GM12892 (cell line): ENCODE measurements around the gene STRA6.

Source experiments
- DNase-seq: peaks from one replicate; pipeline ENCODE4 v3.0.0; 2011; ENCODE audit not compliant: insufficient read length
- FAIRE-seq: peaks from 2 replicates; lab custom pipeline; 2011; peaks lifted over from hg19 to GRCh38; lab: Jason Lieb, UNC
- POLR2A ChIP-seq: IDR thresholded peaks from 2 replicates; pipeline ENCODE4 v1.6.1; 2011; ENCODE audit warnings: low read depth, low read length, control low read depth
- POLR2AphosphoS5 ChIP-seq: IDR thresholded peaks from 2 replicates; pipeline ENCODE4 v1.6.1; 2011; ENCODE audit warnings: low read depth, low read length, control low read depth
- TAF1 ChIP-seq: IDR thresholded peaks from 2 replicates; pipeline ENCODE4 v1.6.1; 2011; ENCODE audit warnings: low read depth, mild to moderate bottlenecking, control low read depth, low read length, borderline replicate concordance

The STRA6 gene

DNA sequence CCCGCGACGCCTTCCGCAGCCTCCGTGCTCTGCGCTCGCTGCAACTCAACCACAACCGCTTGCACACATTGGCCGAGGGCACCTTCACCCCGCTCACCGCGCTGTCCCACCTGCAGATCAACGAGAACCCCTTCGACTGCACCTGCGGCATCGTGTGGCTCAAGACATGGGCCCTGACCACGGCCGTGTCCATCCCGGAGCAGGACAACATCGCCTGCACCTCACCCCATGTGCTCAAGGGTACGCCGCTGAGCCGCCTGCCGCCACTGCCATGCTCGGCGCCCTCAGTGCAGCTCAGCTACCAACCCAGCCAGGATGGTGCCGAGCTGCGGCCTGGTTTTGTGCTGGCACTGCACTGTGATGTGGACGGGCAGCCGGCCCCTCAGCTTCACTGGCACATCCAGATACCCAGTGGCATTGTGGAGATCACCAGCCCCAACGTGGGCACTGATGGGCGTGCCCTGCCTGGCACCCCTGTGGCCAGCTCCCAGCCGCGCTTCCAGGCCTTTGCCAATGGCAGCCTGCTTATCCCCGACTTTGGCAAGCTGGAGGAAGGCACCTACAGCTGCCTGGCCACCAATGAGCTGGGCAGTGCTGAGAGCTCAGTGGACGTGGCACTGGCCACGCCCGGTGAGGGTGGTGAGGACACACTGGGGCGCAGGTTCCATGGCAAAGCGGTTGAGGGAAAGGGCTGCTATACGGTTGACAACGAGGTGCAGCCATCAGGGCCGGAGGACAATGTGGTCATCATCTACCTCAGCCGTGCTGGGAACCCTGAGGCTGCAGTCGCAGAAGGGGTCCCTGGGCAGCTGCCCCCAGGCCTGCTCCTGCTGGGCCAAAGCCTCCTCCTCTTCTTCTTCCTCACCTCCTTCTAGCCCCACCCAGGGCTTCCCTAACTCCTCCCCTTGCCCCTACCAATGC lies 27.1 kb downstream of the STRA6 start:
- no peak for TF ChIP-seq POLR2AphosphoS5
- no peak for TF ChIP-seq POLR2A
- no peak for TF ChIP-seq TAF1
- FAIRE-seq: no peak

DNA sequence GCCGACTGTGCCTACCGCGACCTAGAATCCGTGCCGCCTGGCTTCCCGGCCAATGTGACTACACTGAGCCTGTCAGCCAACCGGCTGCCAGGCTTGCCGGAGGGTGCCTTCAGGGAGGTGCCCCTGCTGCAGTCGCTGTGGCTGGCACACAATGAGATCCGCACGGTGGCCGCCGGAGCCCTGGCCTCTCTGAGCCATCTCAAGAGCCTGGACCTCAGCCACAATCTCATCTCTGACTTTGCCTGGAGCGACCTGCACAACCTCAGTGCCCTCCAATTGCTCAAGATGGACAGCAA lies 27.7 kb downstream of the STRA6 start:
- FAIRE-seq: no peak
- no peak for DNase-seq
- no peak for TF ChIP-seq POLR2AphosphoS5
- no peak for TF ChIP-seq TAF1
- TF ChIP-seq POLR2A: no peak

More for the DNA sequence above, 27.1 kb downstream of the STRA6 start:
- no peak for DNase-seq

DNA sequence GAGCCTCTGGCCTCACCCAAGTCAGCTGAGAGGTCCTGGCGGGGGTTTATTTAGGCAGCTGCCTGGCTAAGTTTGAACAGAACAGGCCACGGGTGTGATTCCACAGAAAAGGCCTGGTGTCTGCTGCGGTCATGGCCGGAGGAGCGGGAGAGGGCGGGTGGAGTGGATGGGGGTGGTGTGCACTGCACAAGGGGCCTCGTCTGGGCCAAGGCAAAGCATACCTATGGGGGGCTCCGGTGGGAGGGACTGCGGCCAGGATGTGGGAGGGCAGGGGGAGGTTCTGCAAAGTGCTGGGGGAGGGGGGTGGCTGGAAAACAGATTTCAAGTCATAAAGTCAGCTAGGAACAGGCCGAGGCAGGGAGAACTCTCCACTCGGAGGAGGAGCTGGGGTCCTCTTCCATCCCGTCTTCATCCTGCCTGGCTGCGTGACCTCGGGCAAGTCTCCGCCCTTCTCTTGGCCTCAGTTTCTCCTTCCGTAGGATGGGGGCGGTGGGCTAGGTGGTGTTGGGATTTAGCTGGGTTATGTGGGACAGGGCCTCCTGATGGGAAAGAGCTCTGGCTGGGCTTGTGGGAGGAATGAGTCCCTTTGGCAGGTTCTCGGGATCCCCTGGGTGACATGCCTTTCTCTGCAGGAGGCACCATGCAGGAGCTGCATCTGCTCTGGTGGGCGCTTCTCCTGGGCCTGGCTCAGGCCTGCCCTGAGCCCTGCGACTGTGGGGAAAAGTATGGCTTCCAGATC lies 28.2 kb downstream of the STRA6 start:
- no peak for FAIRE-seq
- DNase-seq: no peak
- TF ChIP-seq TAF1: no peak
- no peak for TF ChIP-seq POLR2AphosphoS5
- TF ChIP-seq POLR2A: no peak

DNA sequence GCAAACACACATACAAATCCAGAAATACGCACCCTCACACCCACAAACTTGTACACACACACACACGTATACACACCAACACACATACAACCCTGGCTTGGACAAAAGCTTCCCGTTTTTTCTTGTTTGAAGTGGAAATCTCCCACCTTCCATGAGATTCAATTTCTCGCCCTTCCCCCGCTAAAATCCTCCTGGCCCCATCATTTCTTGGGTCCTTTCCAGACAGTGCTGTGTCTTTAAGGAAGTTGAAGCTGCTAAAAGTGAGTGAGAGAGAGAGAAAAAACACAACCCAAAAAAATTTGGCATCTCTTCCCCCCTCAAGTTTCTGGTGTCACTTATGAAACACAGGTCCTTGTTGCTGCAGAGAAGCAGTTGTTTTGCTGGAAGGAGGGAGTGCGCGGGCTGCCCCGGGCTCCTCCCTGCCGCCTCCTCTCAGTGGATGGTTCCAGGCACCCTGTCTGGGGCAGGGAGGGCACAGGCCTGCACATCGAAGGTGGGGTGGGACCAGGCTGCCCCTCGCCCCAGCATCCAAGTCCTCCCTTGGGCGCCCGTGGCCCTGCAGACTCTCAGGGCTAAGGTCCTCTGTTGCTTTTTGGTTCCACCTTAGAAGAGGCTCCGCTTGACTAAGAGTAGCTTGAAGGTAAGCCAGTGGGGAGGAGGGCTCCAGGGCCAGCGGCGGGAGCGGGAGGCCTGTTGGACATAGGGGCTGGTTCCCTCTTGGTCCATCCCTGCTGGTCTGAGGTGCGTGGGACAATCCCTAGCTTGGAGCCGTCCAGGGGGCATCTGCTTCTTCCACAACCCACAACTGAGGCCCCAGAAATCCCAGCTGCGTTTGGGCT lies 29.0 kb downstream of the STRA6 start, which contains the start of gene ISLR:
TSS of gene ISLR (plus strand) at position 331 of the 839 bp plus-strand sequence. CDS start 1,149 bp downstream, outside the sequence.
- DNase-seq: no peak
- FAIRE-seq: no peak
- TF ChIP-seq TAF1 (no peak), POLR2A (no peak), POLR2AphosphoS5 (no peak)

DNA sequence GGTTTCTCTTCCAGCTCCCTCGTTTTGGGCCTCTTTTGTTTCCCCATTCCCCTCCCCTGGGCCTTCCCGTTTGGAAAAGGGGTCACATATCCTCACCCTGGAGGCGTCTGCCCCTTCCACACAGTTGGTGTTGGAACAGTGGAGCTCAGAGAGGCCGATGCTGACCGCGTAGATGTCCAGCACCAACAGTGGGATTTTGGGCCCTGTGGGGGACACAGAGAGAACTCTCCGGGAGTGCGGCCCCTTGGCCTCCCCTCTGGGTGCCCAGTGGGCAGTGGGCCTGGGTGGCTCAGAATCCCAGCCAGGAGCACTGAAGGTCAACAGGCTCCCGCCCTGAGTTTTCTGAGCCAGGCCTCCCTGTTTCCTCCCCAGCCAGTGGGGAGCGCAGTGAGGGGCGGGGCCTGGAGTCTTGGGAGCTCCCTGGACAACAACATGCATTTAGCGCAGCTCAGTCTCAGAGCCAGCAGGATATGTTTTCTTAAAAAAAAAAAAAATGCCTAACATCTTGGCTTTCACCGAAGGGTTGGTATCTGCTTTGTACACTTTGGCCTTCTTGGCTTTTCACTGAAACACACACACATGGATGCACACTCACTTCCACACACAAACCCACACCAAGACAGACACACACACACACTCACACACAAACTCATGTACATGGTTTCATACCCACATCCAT lies 29.7 kb downstream of the STRA6 start:
- TF ChIP-seq POLR2A (no peak), POLR2AphosphoS5 (no peak), TAF1 (no peak)
- FAIRE-seq (peak; percentile 79), DNase-seq (no peak)

DNA sequence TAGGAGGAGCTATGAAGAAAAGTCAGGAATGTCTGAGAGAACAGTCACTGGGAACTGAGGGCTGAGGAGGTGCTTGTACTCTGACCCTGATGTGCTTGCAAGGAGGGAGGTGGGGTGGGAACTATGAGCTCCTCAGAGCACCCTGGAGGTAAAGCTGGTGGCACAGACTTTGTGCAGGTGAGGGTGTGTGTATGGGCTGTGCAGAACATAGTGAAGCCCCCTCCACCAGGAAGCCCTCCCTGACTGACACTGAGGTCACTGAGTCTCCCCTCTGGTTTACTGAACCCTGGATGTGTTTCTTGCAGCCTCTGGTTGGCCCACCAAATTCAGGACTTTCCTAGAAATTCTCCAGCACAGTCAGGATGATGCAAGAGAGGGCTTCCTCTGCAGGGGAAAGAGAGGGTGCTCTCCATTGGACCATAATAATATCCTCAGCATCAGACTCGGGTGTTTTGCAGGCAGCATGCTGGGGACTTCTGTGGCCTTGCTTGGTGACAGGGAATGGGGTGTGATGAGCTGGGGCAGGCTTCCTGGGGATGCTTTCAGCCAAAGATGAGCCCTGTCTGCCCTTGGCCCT lies 30.5 kb downstream of the STRA6 start:
- no peak for DNase-seq

DNA sequence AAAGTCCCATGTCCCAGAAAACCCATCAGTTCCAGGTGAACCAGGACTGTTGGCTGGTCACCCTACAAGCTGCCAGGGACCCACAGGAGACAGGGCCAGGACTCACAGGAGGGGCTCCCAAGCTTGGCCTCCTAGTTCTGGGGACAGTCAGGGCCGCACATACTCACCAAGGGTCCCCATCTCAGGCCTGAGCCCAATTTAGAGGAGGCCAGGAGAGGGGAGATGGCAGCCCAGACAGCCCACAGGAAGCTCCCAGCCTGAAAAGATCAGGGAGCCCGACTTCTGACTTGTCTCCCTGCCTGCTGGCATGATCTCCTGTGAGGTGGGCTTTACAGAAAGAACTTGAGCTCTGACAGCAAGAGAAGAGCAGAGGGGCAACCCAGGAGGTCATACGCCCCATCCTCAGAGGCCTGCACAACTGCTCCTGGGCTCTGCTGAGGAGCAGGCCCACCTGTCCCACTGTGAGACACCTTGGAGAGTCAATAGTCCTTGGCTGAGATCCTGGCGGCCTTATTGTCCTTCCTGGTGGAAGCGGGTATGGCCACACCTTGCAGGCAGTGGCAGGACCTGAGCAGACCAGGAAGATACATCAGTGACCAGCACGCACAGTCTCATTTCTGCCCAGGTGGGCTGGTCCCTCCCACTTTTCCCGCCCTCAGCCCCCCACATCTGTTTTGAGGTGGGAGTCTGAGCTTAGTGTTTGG lies 31.6 kb downstream of the STRA6 start:
- no peak for FAIRE-seq

More for the DNA sequence above, 30.5 kb downstream of the STRA6 start:
- TF ChIP-seq TAF1 (no peak), POLR2AphosphoS5 (no peak), POLR2A (no peak)
- no peak for FAIRE-seq

DNA sequence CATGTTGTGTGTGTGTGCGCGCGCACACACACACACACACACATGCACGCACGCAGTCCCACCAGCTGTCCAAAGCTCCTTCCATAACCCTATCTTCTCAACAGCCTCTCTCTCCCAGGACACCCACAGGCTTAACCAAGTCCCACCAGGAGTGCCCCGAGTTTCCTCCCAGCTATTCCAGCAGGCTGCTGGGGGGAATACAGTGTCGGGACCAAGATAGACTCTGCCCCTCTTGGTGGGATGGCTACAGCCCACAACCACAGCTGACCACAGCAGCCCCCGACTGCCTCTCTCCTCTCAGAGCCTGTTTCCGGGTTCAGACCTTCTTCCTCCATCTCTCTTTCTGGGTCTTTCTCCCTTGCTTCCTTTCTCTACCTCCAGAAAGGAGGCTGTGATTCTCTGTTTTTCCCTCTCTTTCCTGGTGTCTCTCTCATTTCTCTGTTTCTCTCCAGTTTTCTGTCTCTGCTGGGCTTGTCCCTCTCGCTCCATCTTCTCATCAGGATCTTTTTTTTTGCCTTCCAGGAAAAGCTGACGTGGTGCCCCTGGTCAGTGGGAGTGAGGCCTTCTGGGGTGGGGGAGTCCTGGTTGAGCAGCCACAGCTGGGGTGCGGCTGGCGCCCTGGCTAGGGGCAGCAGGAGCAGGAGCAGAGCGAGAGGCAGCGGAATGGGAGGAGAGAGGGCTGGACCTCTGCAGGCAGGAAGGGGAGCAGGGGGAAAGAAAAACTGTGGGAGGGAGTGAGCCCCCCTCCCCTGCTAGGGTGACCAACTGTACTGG lies 32.3 kb downstream of the STRA6 start:
- TF ChIP-seq POLR2AphosphoS5: no peak
- TF ChIP-seq TAF1: no peak
- no peak for TF ChIP-seq POLR2A
- DNase-seq: no peak
- FAIRE-seq: no peak

More for the DNA sequence above, 31.6 kb downstream of the STRA6 start:
- TF ChIP-seq POLR2A (no peak), TAF1 (no peak), POLR2AphosphoS5 (no peak)
- DNase-seq: no peak

DNA sequence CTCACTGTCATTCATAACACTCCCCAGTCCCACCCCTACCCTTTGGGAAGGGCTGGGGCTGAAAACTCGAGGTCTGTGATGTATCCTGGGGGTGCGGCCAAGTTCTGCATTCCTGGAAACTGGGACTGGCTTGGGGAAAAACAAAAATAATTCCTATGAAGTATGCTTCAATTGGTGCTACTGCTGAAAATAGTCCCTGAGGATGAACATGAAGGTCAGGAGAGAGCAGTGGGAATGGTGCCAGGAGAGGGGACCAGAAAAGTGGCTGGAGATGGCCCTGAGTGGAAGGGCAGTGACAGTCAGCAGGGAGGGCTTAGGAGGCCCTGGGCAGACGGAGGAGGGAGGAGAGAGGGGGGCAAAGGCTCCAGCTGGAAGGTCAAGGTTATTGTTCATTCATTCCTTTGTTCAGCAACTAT lies 33.9 kb downstream of the STRA6 start:
- FAIRE-seq: no peak
- TF ChIP-seq POLR2A (no peak), POLR2AphosphoS5 (no peak), TAF1 (no peak)
- no peak for DNase-seq

DNA sequence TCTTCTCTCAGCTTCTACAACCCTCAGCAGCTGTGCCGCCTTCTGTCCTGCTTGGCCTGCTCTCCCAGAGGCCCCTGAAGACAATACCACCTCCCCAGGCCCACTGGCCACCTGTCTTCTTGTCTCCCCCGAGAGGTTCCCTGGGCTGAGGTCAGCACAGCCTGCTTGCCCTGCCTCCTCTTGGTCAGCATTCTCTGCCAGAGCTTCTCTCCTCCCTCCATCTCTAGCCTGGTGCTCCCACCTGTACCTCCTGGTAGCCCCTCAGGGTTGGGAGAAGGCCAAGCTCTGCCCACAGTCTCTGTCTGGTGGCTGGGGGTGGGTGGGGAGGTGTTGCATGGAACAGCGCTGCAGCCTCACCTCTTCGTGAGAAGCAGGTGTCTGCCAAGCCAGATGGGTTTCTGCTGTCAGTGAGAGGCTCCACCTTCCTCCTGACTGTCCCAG lies 34.7 kb downstream of the STRA6 start:
- DNase-seq: no peak
- peak; percentile 24 for FAIRE-seq
- no peak for TF ChIP-seq POLR2A
- TF ChIP-seq TAF1: no peak
- no peak for TF ChIP-seq POLR2AphosphoS5
